Mucosa of gallbladder (tissue), 1 donor: Measurements from ENCODE around the gene CEP131. TPM values are rescaled to one million over a fixed set of nuclear protein-coding genes. Genes with fewer than 3 reads are reported as not detected.
"Not testable (repeated sequence)": the region's sequence is repeated elsewhere in the genome, so short reads cannot be mapped to it uniquely, and the experiment has no call there.

ENCODE experiments used
- DNase-seq: peaks from one replicate; pipeline ENCODE4 v3.0.0-alpha.2; 2020; ENCODE audit warnings: low spot score
- total RNA-seq: library from RNA; stranded (reverse); gene quantifications from one replicate; pipeline ENCODE4 v1.2.1, GENCODE V29; 2021
- donor health status: DM: no; HTN: no; CAD: no.

The CEP131 gene
- total RNA-seq, 1 donor from 2014 or later: 12.7 TPM

DNA sequence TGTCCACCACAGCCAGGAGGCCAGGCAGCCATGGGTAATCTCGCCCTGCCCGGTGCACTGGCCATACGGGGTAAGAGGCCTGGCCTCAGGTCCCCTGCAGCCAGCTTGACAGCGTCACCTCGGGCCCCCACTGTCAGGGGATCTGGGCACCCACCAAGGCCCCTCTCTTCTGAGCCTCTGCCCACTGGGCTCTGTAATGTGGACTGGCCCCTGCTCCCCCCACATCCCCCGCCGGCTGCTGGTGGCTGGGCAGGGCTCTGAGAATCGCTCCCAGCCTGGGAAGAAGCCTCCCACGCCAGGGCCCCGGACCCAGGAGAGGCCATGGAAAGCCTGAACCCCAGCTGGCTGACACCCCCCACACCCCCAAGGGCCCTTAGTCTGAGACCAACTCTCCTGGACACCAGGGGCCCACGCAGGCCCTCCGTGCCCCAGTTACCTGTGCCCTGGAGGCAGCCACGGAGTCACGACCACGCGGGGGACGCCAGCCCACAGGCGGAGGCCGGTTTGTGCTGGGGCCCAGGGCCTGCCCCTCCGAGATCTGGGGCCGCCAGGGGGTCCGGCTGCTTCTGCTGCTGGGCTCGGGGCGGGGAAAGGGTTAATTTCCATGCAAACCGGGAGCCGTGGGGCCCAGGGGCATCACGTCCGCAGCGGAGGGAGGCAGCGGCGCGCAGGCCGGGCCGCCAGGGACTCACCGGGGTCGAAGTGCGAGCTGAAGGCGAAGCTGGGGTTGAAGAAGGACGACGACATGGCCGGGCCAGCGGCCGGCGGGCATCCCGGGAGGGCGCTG lies 57.3 kb downstream of the CEP131 start, which contains the start of gene PVALEF:
Gene PVALEF, plus strand, starts transcription at position 262 of the 787 bp plus-strand sequence. CDS start 15,720 bp downstream, outside the sequence.
- no peak for DNase-seq

DNA sequence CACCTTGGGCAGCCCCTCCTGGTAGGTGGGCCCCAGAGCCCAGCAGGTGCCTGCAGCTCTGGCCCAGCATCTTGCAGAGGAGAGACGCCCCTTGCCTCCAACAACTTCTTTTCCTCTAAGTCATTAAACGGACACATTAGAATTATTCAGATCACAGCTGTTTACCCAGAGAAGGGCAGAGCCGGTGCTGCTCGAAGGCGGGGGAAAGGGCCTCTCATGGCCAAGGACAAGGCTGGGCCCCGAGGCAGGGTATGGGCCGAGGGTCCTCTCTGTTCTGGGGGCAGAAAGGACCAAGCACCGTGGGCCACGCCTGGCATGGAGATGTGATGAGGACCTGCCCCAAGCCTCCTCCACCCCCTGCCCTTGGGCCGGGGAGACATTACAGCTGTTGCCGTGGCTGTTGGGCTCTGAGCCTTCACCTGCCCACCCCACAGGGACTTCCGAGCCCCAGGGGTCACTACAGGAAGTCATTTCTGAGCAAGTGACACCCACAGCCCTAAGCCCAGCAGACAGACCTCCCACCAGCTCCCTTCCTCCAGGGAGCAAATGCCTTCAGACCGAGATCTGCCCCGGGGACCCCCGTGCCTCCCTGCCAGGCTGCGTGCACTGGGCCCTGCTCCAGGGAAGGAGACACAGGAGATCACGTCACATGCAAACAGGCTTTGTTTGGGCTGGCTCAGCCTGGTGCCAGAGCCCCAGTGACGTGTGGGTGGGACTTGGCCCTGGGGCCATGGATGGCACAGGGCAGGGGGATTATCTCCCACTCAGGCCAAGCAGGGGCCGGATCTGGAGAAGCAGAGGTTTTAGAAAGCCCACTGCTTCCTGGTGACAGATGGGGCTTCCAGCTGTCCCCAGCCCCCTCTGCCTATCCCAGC lies 58.2 kb downstream of the CEP131 start:
- no peak for DNase-seq

- no peak for DNase-seq
These were observed 58.9 kb downstream of the CEP131 start for GRCh38 chr17:81163703-81164370.

DNA sequence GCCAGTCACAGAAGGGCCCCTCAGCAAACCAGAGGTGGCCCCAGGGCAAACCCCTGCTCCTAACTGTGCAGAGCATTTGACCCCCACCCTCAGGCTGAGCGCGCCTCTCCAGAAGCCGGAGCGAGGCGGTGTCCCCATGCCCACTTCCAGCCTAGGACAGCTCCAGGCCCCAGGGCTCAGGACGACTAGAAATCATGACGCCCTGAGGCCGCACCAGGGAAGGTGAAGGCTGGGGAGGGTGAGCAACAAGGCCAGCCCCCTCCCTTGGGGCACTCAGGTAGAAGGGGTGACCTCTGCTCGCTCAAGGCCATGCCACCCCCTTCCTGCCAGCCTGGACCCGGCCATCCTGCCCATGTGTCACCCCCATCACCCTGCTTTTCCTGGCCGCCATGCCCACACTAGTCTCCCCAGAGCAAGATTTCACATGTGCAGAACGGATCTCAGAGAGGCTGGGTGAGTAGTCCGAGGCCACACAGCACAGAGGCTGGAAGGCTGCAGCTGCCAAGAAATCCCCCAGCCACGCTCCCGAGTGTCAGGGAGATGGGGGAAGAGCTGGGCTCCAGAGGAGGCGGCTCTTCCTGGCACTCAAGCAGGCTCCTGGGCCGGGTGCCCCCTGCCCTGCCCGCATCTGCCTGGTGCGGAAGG lies 59.6 kb downstream of the CEP131 start:
- no peak for DNase-seq

DNA sequence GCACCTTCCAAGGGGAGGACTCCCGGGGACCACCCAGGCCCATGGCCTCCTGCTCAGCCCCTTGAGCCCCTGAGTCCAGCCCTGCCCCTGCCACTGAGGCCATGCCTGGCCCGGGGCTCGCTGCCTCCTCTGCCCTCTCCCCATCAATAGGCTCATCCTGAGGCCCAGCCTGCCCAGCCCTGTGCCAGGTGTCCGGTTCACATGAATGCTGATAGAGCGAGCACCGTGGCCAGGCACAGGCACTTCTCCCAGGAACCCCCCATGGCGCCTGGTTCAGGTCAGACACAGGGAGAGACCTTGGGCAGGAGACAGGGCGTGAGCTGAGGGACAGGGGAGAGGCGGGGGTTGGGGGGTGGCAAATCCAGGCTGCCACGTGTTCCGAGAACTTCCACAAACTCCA lies 60.3 kb downstream of the CEP131 start:
- no peak for DNase-seq

DNA sequence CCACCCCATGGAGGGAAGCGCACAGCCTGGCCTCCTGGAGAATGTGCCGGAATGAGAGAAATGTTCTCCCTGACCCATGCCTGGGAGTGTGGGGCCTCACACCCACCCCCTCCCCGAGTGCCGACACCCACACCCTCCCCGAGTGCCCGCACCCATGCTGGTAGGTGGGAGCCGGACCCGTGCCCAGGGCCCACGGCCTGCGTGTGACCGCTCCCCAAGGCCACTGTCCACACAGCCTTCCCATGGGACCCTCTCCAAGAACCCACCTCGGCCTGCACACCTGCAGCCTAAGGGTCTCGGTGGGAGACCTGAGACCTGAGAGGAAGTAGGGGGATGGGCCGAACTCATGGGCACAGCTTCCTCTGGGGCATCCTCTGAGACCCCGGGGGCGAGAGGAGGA lies 60.8 kb downstream of the CEP131 start:
- DNase-seq: no peak

- no peak for DNase-seq
These were observed 61.2 kb downstream of the CEP131 start for GRCh38 chr17:81161536-81161935.

DNA sequence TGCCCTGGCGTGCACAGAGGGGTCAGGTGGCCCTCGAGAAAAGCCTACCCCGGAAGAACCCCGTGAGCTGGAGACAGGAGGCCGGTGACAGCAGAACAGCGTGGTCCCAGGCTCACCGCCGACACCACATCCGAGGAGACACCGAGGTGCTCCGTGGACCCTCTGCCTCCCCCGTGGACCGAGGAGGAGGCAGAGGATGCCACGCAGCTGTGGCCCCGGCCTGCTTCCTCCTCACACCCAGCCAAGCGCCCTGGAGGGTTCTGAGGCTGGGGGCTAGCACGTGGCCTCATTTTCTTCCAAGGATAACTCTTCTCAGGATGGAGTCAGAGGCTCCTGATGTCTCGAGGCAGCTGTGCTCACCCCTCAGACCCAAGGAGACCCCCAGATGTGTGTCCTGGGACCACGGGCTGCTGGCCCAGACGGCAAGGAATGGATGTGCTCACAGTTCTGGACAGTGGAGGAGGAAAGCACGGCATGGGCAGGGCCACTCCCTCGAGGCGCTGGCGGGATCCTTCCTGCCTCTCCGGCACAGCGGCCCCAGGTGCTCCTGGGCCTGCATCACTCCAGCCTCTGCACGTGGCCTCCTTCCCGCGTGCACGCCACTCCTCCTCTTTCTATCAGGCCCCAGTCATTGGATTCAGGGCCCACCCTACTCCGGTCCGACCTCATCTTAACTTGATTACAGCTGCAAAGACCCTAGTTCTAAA lies 61.9 kb downstream of the CEP131 start:
- DNase-seq: no peak

DNA sequence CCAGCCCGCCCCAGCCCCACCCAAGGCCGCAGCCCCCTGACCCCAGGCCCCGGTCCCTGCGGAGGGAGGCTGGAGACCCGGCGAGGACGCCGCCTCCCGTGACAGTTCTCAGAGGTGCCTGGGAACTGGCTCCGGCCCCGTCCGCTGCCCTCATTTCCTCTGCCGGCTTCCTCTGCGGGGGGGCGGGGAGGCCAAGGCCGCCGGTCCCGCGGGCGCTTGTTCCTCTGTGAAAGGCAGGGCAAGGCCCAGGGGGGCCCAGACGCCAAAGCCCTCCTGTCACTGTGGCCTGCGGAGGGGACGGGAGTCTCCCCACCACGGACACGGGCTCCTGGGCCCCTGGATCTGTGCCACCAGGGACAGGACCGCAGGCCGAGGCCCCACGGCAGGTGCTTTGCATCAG lies 62.5 kb downstream of the CEP131 start:
- peak; percentile 34 for DNase-seq

- no peak for DNase-seq
These were observed 63.0 kb downstream of the CEP131 start for GRCh38 chr17:81159611-81160265.

- DNase-seq: no peak
These were observed 63.8 kb downstream of the CEP131 start for GRCh38 chr17:81158688-81159590.

- no peak for DNase-seq
These were observed 64.7 kb downstream of the CEP131 start for GRCh38 chr17:81157848-81158687.

DNA sequence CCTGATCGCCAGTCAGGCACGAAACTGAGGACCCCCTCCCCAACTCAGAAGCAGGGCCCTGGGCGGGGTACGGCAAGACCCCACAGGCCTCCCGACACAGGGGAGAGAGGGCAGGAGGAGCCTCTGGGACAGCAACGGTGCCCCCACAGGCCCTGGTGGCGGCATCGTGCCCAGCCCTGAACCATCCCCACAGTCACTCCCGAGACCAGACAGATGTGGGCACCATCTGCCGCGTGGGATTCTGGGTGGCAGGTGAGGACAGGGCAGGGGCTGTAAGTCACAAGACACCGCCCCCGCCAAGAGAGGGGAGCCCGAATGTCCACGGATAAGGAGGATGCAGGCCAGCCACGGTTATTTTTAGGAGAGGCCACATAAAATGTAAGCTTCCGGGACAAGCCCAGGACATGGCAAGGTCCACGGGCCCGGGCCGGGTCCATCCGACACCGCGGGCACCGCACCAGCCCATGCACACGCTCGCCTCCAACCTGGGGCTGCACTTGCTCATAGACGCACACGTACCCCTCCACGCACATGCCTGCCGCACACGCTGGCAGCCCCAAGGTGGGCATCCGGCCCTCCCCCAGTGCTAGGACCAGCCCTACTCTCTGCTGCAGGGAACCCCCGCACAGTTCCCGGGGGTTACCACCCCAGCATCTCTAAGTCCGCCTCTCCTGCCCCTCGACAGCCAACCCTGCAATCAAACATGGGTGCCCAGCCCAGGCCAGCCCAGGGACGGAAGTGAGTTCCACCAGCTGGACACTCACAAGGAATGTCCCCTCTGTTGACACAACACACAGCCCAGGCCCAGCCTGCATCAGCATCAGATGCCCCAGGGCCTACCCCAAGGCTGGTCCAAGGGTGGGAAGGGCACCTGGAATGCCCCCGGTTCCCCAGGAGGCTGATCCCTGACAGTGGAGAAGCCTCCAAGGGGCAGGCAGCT lies 65.6 kb downstream of the CEP131 start:
- no peak for DNase-seq

DNA sequence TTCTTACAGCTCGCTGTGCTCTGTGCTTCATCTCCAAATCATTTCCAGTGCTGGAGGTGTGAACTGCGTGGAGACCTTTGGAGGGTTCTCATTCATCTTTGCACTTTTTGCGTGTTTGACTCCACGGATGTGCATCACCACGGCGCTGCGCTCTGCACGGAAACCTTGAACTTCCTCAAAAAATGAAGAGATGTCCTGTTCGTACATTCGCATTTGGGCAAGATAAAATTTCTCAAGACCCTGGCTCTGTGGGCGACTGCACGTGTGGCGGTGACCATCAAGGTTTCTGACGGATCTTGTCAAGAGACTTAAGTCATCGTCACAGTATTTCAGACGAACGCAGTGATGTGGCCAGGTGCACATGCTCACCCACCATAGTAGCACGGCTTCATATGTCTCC lies 67.8 kb downstream of the CEP131 start:
- DNase-seq: no peak

DNA sequence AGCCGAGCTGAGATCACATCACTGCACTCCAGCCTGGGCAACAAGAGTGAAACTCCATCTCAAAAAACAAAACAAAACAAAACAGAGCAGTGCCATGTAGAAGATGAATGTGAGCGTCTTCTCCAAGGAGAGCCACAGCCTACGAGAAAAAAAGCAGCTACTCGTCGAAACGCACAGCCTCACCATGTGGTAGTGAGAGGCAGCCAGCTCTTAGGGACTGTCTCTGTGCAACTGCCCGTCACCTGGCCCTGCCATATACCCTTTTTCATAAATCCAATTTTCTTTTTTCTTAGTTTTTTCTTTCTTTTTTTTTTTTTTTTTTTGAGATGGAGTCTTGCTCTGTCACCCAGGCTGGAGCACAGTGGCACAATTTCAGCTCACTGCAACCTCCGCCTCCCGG lies 68.7 kb downstream of the CEP131 start:
- not testable (repeated sequence) for DNase-seq

DNA sequence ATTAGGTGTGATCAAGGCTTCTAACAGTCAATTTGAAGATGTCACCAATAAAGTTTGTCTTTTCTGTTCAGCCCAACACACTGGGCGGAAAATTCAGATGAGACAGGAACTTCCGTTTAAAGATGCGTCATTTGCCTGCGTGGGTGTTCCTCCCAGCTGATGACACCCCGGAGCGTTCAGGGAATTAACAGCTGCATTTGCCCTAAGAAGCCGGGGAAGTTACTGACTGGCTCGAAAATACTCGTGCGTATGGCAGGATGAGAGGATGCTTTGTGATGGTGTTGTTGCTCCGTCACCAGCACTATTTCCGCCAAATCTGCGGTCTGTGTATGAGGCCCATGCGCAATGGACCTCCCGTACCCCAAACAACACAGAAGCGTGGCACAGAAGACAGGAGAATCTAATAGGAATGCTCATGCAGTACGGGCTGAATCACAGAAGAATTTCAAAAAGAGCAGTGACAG lies 69.4 kb downstream of the CEP131 start:
- DNase-seq: no peak

GRCh38 chr17:81152288-81152828 lies 70.4 kb downstream of the CEP131 start:
- no peak for DNase-seq
